Naive thymus-derived CD4-positive, alpha-beta T cell (primary cell): ENCODE measurements around the gene OR6C65. TPM values are rescaled to one million over a fixed set of nuclear protein-coding genes. Genes with fewer than 3 reads are reported as not detected.

ENCODE experiments used
- ATAC-seq: fragments of 150-1000 bp; cut with Tn5 transposase; 2 replicates; pipeline ENCODE4 v1.10.0; 2021; ENCODE audit warnings: mild to moderate bottlenecking, moderate library complexity
- CTCF ChIA-PET: fragments of 350-600 bp; sonication (Branson Sonifier 250); formaldehyde crosslinking; loops from one replicate; lab custom pipeline; 2021; ENCODE audit warnings: antibody characterized with exemption; lab: Charles Lee
- POLR2A ChIA-PET: fragments of 350-600 bp; sonication (Branson Sonifier 250); formaldehyde crosslinking; loops from one replicate; lab custom pipeline; 2021; ENCODE audit warnings: antibody characterized with exemption, inconsistent platforms; lab: Charles Lee
- DNase-seq, 9 donors: peaks; one replicate each; pipeline versions ENCODE4 v3.0.0 to v3.0.0-alpha.2; 2020 to 2022; ENCODE audit warnings: mixed read lengths in 1 of 9
- H3K27ac ChIP-seq: one replicate; pipeline ENCODE4 v1.7.0; 2013; ENCODE audit warnings: mild to moderate bottlenecking, low read depth, low read length, moderate library complexity
- H3K27me3 ChIP-seq, 2 donors: one replicate each; pipeline ENCODE4 v1.7.0; 2013; ENCODE audit warnings: low read length in 2 of 2, mild to moderate bottlenecking in 2 of 2, moderate library complexity in 2 of 2; ENCODE audit not compliant: control insufficient read depth in 2 of 2, insufficient read depth in 2 of 2
- H3K36me3 ChIP-seq, 3 experiments: 1 replicate in 2 of 3; 2 replicates in 1 of 3; pipeline ENCODE4 v1.7.0; 2013; ENCODE audit warnings: low read length in 3 of 3, mild to moderate bottlenecking in 3 of 3, moderate library complexity in 1 of 3; ENCODE audit not compliant: insufficient read depth in 3 of 3, control insufficient read depth in 2 of 3
- H3K4me1 ChIP-seq, 2 donors: one replicate each; pipeline ENCODE4 v1.7.0; 2013; ENCODE audit warnings: low read length in 2 of 2, mild to moderate bottlenecking in 2 of 2, moderate library complexity in 1 of 2; ENCODE audit not compliant: control insufficient read depth in 2 of 2, insufficient read depth in 2 of 2
- H3K4me3 ChIP-seq: 2 replicates; pipeline ENCODE4 v1.7.0; 2013; ENCODE audit warnings: mild to moderate bottlenecking, low read length
- H3K9me3 ChIP-seq, 3 experiments: 1 replicate in 2 of 3; 2 replicates in 1 of 3; pipeline ENCODE4 v1.7.0; 2013; ENCODE audit warnings: low read length in 3 of 3; ENCODE audit not compliant: control insufficient read depth in 2 of 3
- H3K27ac Mint-ChIP-seq, 9 donors: one replicate each; pipeline ENCODE4 v1.8.0; 2020 to 2022; ENCODE audit warnings: mixed read lengths in 9 of 9, mild to moderate bottlenecking in 8 of 9, moderate library complexity in 5 of 9, inconsistent platforms in 2 of 9
- H3K27me3 Mint-ChIP-seq, 5 donors: one replicate each; pipeline ENCODE4 v1.8.0; 2021 to 2022; ENCODE audit warnings: mixed read lengths in 5 of 5, mild to moderate bottlenecking in 1 of 5
- H3K36me3 Mint-ChIP-seq, 5 donors: one replicate each; pipeline ENCODE4 v1.8.0; 2020 to 2022; ENCODE audit warnings: mixed read lengths in 5 of 5, mild to moderate bottlenecking in 3 of 5, inconsistent platforms in 1 of 5
- H3K4me1 Mint-ChIP-seq, 7 donors: one replicate each; pipeline ENCODE4 v1.8.0; 2020 to 2022; ENCODE audit warnings: mixed read lengths in 7 of 7, mild to moderate bottlenecking in 3 of 7, inconsistent platforms in 1 of 7
- H3K4me3 Mint-ChIP-seq, 10 donors: one replicate each; pipeline ENCODE4 v1.8.0; 2020 to 2022; ENCODE audit warnings: mild to moderate bottlenecking in 10 of 10, mixed read lengths in 10 of 10, moderate library complexity in 6 of 10, inconsistent platforms in 2 of 10
- H3K9me3 Mint-ChIP-seq, 11 donors: one replicate each; pipeline ENCODE4 v1.8.0; 2020 to 2022; ENCODE audit warnings: mixed read lengths in 11 of 11, mild to moderate bottlenecking in 4 of 11, inconsistent platforms in 1 of 11, moderate library complexity in 1 of 11
- intact Hi-C, 2 donors: fragments of 100-400 bp; cut with micrococcal nuclease; formaldehyde crosslinking; loops; one replicate each; pipeline ENCODE4 v1.15.1; 2023
- polyA plus RNA-seq, 2 donors: library from polyadenylated mRNA; unstranded; fragments of 300-500 nt; fragmentation: Illumina TruSeq; gene quantifications; one replicate each; pipeline ENCODE4 v1.2.3, GENCODE V29; 2021
- total RNA-seq, 6 experiments: library from RNA in 5 of 6; stranded (reverse) in 5 of 6; gene quantifications; 1 replicate in 5 of 6; 2 replicates in 1 of 6; pipeline ENCODE4 v1.2.3 and lab custom pipeline; 2021 to 2026

OR6C65 gene
- total and polyA plus RNA-seq, 7 experiments from 2014 or later, result not detected

DNA sequence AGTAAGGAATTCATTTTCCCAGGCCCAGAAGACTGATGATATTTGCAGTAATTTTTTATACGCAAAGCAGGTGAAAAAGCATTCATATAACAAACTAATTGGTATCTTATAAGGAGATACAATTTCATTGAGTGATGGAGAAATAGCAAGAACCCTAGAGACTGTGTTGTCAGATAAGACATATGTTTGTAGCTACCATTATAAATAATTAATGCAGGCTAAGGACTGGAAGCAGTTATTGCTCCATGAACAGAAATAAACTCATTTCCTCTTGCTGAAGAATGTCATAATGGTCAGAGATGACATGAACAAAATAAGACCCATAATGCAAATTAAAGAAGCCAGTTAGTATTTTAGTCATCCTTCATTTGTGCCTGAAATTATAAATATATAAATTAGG is 45.0 kb downstream of the OR6C65 start:
- no peaks in the 10 kb centered on the region for H3K9me3 ChIP-seq
- H3K4me3 ChIP-seq, result no peak overlapping the region
- DNase-seq (no peak), ATAC-seq (no peak)
- H3K36me3 ChIP-seq, result no peaks in the 10 kb centered on the region
- Mint-ChIP-seq H3K36me3 (peaks cover 0 to 1% (median 0%) of the 10 kb centered on the region in 5 donors), H3K4me1 (no peaks in the 10 kb centered on the region), H3K9me3 (peaks cover 0 to 20% (median 5%) of the 10 kb centered on the region in 11 donors), H3K27me3 (peaks cover 3 to 36% (median 16%) of the 10 kb centered on the region in 5 donors), H3K27ac (no peak overlapping the region), H3K4me3 (no peak overlapping the region)
- H3K27me3 ChIP-seq, result no peaks in the 10 kb centered on the region
- intact Hi-C loops, result no loop called here
- ChIA-PET POLR2A (no interaction called here), CTCF (no interaction called here)
- no peak overlapping the region for H3K27ac ChIP-seq
- no peaks in the 10 kb centered on the region for H3K4me1 ChIP-seq

DNA sequence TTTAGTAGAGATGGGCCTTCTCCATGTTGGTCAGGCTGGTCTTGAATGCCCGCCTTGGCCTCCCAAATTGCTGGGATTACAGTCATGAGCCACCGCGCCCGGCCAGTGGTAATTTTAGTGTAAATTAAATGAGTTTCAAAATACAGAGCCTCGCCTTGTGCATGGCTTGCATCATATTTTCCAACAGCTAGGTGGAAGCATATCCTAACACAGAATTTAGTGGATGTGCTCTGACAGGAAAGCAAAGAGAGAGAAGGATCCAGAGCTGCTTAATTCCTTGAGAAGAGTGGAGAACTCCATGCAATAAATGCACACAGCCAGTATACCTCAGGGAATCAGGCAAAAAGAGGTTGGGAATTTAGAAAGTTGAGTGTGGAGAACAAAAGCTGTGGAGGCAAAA is 46.0 kb downstream of the OR6C65 start:
- ATAC-seq (no peak), DNase-seq (no peak)
- Mint-ChIP-seq H3K4me3 (no peak overlapping the region), H3K36me3 (no peaks in the 10 kb centered on the region), H3K27ac (no peak overlapping the region), H3K9me3 (peaks cover 0 to 13% (median 3%) of the 10 kb centered on the region in 11 donors), H3K4me1 (no peaks in the 10 kb centered on the region), H3K27me3 (peaks cover 2 to 37% (median 19%) of the 10 kb centered on the region in 5 donors)
- no peaks in the 10 kb centered on the region for H3K36me3 ChIP-seq
- H3K9me3 ChIP-seq, result no peaks in the 10 kb centered on the region
- no peaks in the 10 kb centered on the region for H3K27me3 ChIP-seq
- intact Hi-C loops, result no loop called here
- H3K4me3 ChIP-seq, result no peak overlapping the region
- H3K4me1 ChIP-seq, result no peaks in the 10 kb centered on the region
- ChIA-PET CTCF (no interaction called here), POLR2A (no interaction called here)
- H3K27ac ChIP-seq, result no peak overlapping the region

DNA sequence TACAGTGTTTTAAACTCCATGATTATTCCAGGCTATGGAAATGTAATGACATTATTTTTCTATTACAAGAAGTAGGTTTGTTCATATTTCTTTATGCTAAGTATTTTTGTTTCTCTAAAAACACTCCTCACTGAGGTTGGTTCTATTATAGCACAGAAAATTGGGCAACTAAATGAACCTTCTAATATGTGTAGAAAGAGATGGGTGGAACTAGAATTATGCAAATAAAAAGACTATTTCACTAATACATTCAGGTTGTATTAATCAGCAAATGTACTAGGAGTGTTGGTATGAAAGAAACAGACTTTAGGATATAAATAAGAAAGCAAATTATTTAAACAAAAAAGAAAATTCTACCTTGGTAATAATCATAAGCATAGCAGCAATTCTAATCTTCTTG is 48.5 kb downstream of the OR6C65 start:
- Histone ChIP-seq H3K27me3 (no peaks in the 10 kb centered on the region), H3K4me3 (no peak overlapping the region), H3K4me1 (no peaks in the 10 kb centered on the region), H3K36me3 (no peaks in the 10 kb centered on the region), H3K9me3 (no peaks in the 10 kb centered on the region), H3K27ac (no peak overlapping the region)
- no peaks in the 10 kb centered on the region for H3K4me1 Mint-ChIP-seq
- H3K27ac Mint-ChIP-seq, result no peak overlapping the region
- DNase-seq, result no peak
- H3K36me3 Mint-ChIP-seq, result no peaks in the 10 kb centered on the region
- intact Hi-C loops, result no loop called here
- POLR2A ChIA-PET, result no interaction called here
- no peak overlapping the region for H3K4me3 Mint-ChIP-seq
- H3K27me3 Mint-ChIP-seq, result peaks cover 6 to 37% (median 26%) of the 10 kb centered on the region in 5 donors
- H3K9me3 Mint-ChIP-seq, result no peaks in the 10 kb centered on the region
- ATAC-seq, result no peak
- CTCF ChIA-PET, result no interaction called here

Other genes with a start within 250 kb of the OR6C65 start
- gene OR10A7, start 179.5 kb upstream of the OR6C65 start, total RNA-seq, result not detected
- not detected for gene OR10A7, start 179.5 kb upstream of the OR6C65 start, polyA plus RNA-seq
- not detected for gene OR6C74, start 155.9 kb upstream of the OR6C65 start, total RNA-seq
- not detected for gene OR6C74, start 155.9 kb upstream of the OR6C65 start, polyA plus RNA-seq
- gene OR6C6, start 104.0 kb upstream of the OR6C65 start, total RNA-seq, result not detected
- gene OR6C6, start 104.0 kb upstream of the OR6C65 start, polyA plus RNA-seq, result not detected
- gene OR6C1, start 86.2 kb upstream of the OR6C65 start, total RNA-seq, result not detected
- not detected for gene OR6C1, start 86.2 kb upstream of the OR6C65 start, polyA plus RNA-seq
- not detected for gene OR6C3, start 69.8 kb upstream of the OR6C65 start, total RNA-seq
- gene OR6C3, start 69.8 kb upstream of the OR6C65 start, polyA plus RNA-seq, result not detected
- not detected for gene OR6C75, start 37.6 kb upstream of the OR6C65 start, total RNA-seq
- not detected for gene OR6C75, start 37.6 kb upstream of the OR6C65 start, polyA plus RNA-seq
- gene OR6C76, start 25.7 kb downstream of the OR6C65 start, total RNA-seq, result not detected
- not detected for gene OR6C76, start 25.7 kb downstream of the OR6C65 start, polyA plus RNA-seq
- not detected for gene OR6C2, start 43.5 kb downstream of the OR6C65 start, total RNA-seq
- not detected for gene OR6C2, start 43.5 kb downstream of the OR6C65 start, polyA plus RNA-seq
- not detected for gene OR6C70, start 69.6 kb downstream of the OR6C65 start, total RNA-seq
- not detected for gene OR6C70, start 69.6 kb downstream of the OR6C65 start, polyA plus RNA-seq
- not detected for gene OR6C68, start 91.8 kb downstream of the OR6C65 start, total RNA-seq
- not detected for gene OR6C68, start 91.8 kb downstream of the OR6C65 start, polyA plus RNA-seq
- gene OR6C4, start 149.1 kb downstream of the OR6C65 start, total RNA-seq, result not detected
- gene OR6C4, start 149.1 kb downstream of the OR6C65 start, polyA plus RNA-seq, result not detected
- gene OR2AP1, start 171.9 kb downstream of the OR6C65 start, total RNA-seq, result under 1 TPM in 1 of 5 experiments, not detected in 4; 0.24 TPM
- gene OR2AP1, start 171.9 kb downstream of the OR6C65 start, polyA plus RNA-seq, result not detected
- not detected for gene OR10P1, start 236.4 kb downstream of the OR6C65 start, total RNA-seq
- gene OR10P1, start 236.4 kb downstream of the OR6C65 start, polyA plus RNA-seq, result not detected